Panc1 (cell line): ENCODE data around the gene VWA5B1. TPM values are rescaled to one million over a fixed set of nuclear protein-coding genes. Genes with fewer than 3 reads are reported as not detected.

Experiments used
- ATAC-seq: fragments of 200-7000 bp; cut with Tn5 transposase; 2 replicates; pipeline ENCODE4 v1.9.1; 2020; ENCODE audit warnings: mild to moderate bottlenecking, moderate library complexity
- BruUV-seq: library from RNA; stranded (reverse); fragments of 400-500 nt; replicated peaks from 2 replicates; lab custom pipeline; 2021; lab: Mats Ljungman, UMichigan
- CTCF ChIA-PET: fragments of 300-600 bp; sonication (Branson Sonifier 250); formaldehyde crosslinking; loops from one replicate; lab custom pipeline; 2022; ENCODE audit warnings: antibody characterized with exemption; lab: Charles Lee
- POLR2A ChIA-PET: fragments of 300-600 bp; sonication (Branson Sonifier 250); formaldehyde crosslinking; loops from one replicate; lab custom pipeline; 2022; ENCODE audit warnings: antibody characterized with exemption; lab: Charles Lee
- DNase-seq: peaks from one replicate; pipeline ENCODE4 v3.0.0-alpha.2; 2010; ENCODE audit warnings: low read depth, low spot score
- H3K27ac ChIP-seq: 2 replicates; pipeline ENCODE4 v1.5.1; 2011; ENCODE audit warnings: mild to moderate bottlenecking, low read length, inconsistent platforms
- H3K27me3 ChIP-seq: fragments of 200-500 bp; sonication (Bioruptor generic); 2 replicates; pipeline ENCODE4 v1.6.0; 2014; ENCODE audit warnings: low read length, inconsistent platforms; ENCODE audit not compliant: control insufficient read depth, insufficient read depth
- H3K36me3 ChIP-seq: fragments of 200-500 bp; sonication (Bioruptor generic); 2 replicates; pipeline ENCODE4 v1.5.1; 2014; ENCODE audit warnings: inconsistent platforms, mild to moderate bottlenecking, low read length, moderate library complexity; ENCODE audit not compliant: control insufficient read depth, insufficient read depth
- H3K4me1 ChIP-seq: 2 replicates; pipeline ENCODE4 v1.5.1; 2011; ENCODE audit warnings: inconsistent platforms, mild to moderate bottlenecking, low read length, moderate library complexity; ENCODE audit not compliant: control insufficient read depth, insufficient read depth
- H3K4me3 ChIP-seq, 2 experiments: 2 replicates each; pipeline ENCODE4 v1.5.1; 2011 to 2012; ENCODE audit warnings: low read depth in 2 of 2, low read length in 2 of 2, mild to moderate bottlenecking in 2 of 2, inconsistent platforms in 1 of 2, moderate library complexity in 1 of 2
- H3K9me3 ChIP-seq: fragments of 200-500 bp; sonication (Bioruptor generic); 2 replicates; pipeline ENCODE4 v1.5.1; 2014; ENCODE audit warnings: low read depth, mild to moderate bottlenecking, inconsistent platforms, low read length, moderate library complexity; ENCODE audit not compliant: control insufficient read depth, insufficient read depth
- CTCF ChIP-seq: fragments of 450-650 bp; IDR thresholded peaks from 2 replicates; pipeline ENCODE4 v1.5.1; 2017; ENCODE audit warnings: mild to moderate bottlenecking
- POLR2AphosphoS5 ChIP-seq: IDR thresholded peaks from 2 replicates; pipeline ENCODE4 v1.6.1; 2012; ENCODE audit warnings: mild to moderate bottlenecking, low read depth, low read length, moderate library complexity
- REST ChIP-seq, 2 experiments: IDR thresholded peaks; 2 replicates each; pipeline ENCODE4 v1.6.1; 2011 to 2012; ENCODE audit warnings: low read depth in 2 of 2, control low read depth in 1 of 2, low read length in 1 of 2, mild to moderate bottlenecking in 1 of 2, moderate library complexity in 1 of 2; ENCODE audit not compliant: insufficient read depth in 1 of 2
- SIN3A ChIP-seq: IDR thresholded peaks from 2 replicates; pipeline ENCODE4 v1.6.1; 2012; ENCODE audit warnings: low read depth, mild to moderate bottlenecking, low read length, moderate library complexity, borderline replicate concordance; ENCODE audit not compliant: insufficient read depth
- TCF7L2 ChIP-seq: IDR thresholded peaks from 2 replicates; pipeline ENCODE4 v1.6.1; 2011; ENCODE audit warnings: mild to moderate bottlenecking, low read depth, low read length, inconsistent platforms
- in situ Hi-C: cut with HindIII; loops from 2 replicates; pipeline ENCODE4 v1.10.0; 2016; ENCODE audit warnings: low sequenced_read_pairs, low pct_unique_long_range_greater_than_20kb
- intact Hi-C: fragments of 100-400 bp; cut with micrococcal nuclease; formaldehyde crosslinking; loops from one replicate; pipeline ENCODE4 v1.10.0; 2022; ENCODE audit not compliant: unreplicated experiment
- total RNA-seq: library from RNA; stranded (reverse); gene quantifications from one replicate; pipeline ENCODE4 v1.2.1, GENCODE V29; 2021; ENCODE audit not compliant: unreplicated experiment

Gene VWA5B1
- total RNA-seq, 1 experiment from 2014 or later: not detected

GRCh38 chr1:20373286-20373685, 82.6 kb downstream of the VWA5B1 start:
- Histone ChIP-seq H3K4me3 (no peak overlapping the region), H3K36me3 (no peaks in the 10 kb centered on the region), H3K27me3 (peaks cover 11% of the 10 kb centered on the region), H3K4me1 (no peaks in the 10 kb centered on the region; the same call in 1 of the 2 replicates), H3K9me3 (no peaks in the 10 kb centered on the region), H3K27ac (no peak overlapping the region)
- in situ Hi-C loops: no loop called here
- intact Hi-C loops: no loop called here
- BruUV-seq: no TSS peak
- ChIA-PET CTCF (no interaction called here), POLR2A (no interaction called here)
- TF ChIP-seq REST (IDR thresholded peaks at IDR 0.05; ENCODE audit: insufficient read depth in 1 of 2, low read depth in 2 of 2, low read length in 1 of 2) (no peak), POLR2AphosphoS5 (no peak), SIN3A (no peak), TCF7L2 (no peak), CTCF (no peak)
- ATAC-seq (no peak), DNase-seq (no peak)

GRCh38 chr1:20373764-20374163, 83.1 kb downstream of the VWA5B1 start:
- peaks cover 6% of the 10 kb centered on the region for H3K27me3 ChIP-seq
- in situ Hi-C loops: no loop called here
- H3K27ac ChIP-seq: no peak overlapping the region
- no peaks in the 10 kb centered on the region for H3K36me3 ChIP-seq
- DNase-seq (no peak), ATAC-seq (no peak)
- ChIA-PET CTCF (no interaction called here), POLR2A (no interaction called here)
- BruUV-seq: no TSS peak
- no peaks in the 10 kb centered on the region for H3K9me3 ChIP-seq
- no peak overlapping the region for H3K4me3 ChIP-seq
- no peaks in the 10 kb centered on the region for H3K4me1 ChIP-seq
- TF ChIP-seq POLR2AphosphoS5 (no peak), TCF7L2 (no peak), REST (IDR thresholded peaks at IDR 0.05; ENCODE audit: insufficient read depth in 1 of 2, low read depth in 2 of 2, low read length in 1 of 2) (no peak), CTCF (no peak), SIN3A (no peak)
- intact Hi-C loops: no loop called here
